Loucy (cell line): ENCODE data around the gene KL.

Source experiments
- EZH2phosphoT487 ChIP-seq: fragments of 200-600 bp; IDR thresholded peaks from 2 replicates; pipeline ENCODE4 v1.6.1; 2018; ENCODE audit warnings: antibody characterized with exemption, mild to moderate bottlenecking, moderate library complexity, borderline replicate concordance
- TF ChIP-seq, protein P1 (sequence below): fragments of 200-600 bp; sonication (generic); conservative IDR thresholded peaks from 2 replicates; pipeline ENCODE4 v1.5.1; 2014; ENCODE audit warnings: mild to moderate bottlenecking, antibody characterized with exemption, low read length

- TF ChIP-seq, protein P1, sequence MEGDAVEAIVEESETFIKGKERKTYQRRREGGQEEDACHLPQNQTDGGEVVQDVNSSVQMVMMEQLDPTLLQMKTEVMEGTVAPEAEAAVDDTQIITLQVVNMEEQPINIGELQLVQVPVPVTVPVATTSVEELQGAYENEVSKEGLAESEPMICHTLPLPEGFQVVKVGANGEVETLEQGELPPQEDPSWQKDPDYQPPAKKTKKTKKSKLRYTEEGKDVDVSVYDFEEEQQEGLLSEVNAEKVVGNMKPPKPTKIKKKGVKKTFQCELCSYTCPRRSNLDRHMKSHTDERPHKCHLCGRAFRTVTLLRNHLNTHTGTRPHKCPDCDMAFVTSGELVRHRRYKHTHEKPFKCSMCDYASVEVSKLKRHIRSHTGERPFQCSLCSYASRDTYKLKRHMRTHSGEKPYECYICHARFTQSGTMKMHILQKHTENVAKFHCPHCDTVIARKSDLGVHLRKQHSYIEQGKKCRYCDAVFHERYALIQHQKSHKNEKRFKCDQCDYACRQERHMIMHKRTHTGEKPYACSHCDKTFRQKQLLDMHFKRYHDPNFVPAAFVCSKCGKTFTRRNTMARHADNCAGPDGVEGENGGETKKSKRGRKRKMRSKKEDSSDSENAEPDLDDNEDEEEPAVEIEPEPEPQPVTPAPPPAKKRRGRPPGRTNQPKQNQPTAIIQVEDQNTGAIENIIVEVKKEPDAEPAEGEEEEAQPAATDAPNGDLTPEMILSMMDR: no peak
- TF ChIP-seq EZH2phosphoT487: no peak
Observed at GRCh38 chr13:33096886-33097605, 80.8 kb downstream of the KL start.
